AG04450 (cell line): Measurements from ENCODE around the gene LASP1. TPM values are rescaled to one million over a fixed set of nuclear protein-coding genes. Genes with fewer than 3 reads are reported as not detected.
"Not testable (repeated sequence)": the region's sequence is repeated elsewhere in the genome, so short reads cannot be mapped to it uniquely, and the experiment has no call there.

Source experiments
- CTCF ChIA-PET: fragments of 300-600, 350-600 bp; formaldehyde crosslinking; extraction: SDS; loops from one replicate; lab custom pipeline; 2022; ENCODE audit warnings: antibody characterized with exemption, inconsistent platforms; lab: Charles Lee
- POLR2A ChIA-PET: fragments of 350-600 bp; formaldehyde crosslinking; extraction: SDS; loops from one replicate; lab custom pipeline; 2021; ENCODE audit warnings: antibody characterized with exemption, inconsistent platforms; lab: Yijun Ruan, JAX
- DNase-seq: peaks from one replicate; pipeline ENCODE4 v3.0.0-alpha.2; 2011; ENCODE audit warnings: low read depth, low spot score
- H3K27ac ChIP-seq: one replicate; pipeline ENCODE4 v1.5.1; 2012; ENCODE audit warnings: low read depth, low read length, control low read depth
- H3K27me3 ChIP-seq: one replicate; pipeline ENCODE4 v1.6.0; 2012; ENCODE audit warnings: low read length; ENCODE audit not compliant: control insufficient read depth, insufficient read depth
- H3K4me3 ChIP-seq: 2 replicates; pipeline ENCODE4 v1.5.1; 2011; ENCODE audit warnings: mild to moderate bottlenecking, low read depth, low read length, control low read depth
- H3K9me3 ChIP-seq: 2 replicates; pipeline ENCODE4 v1.5.1; 2012; ENCODE audit warnings: low read length; ENCODE audit not compliant: control insufficient read depth, insufficient read depth
- polyA plus RNA-seq: library from polyadenylated mRNA; depleted of rRNA; stranded (reverse); fragments of >200 nt; gene quantifications from 2 replicates; pipeline ENCODE4 v1.2.3, GENCODE V29; 2011
- TF ChIP-seq, protein P1 (sequence below): IDR thresholded peaks from 2 replicates; pipeline ENCODE4 v1.5.1; 2011; ENCODE audit warnings: low read depth, low read length, control low read depth, inconsistent platforms

LASP1 gene
- polyA plus RNA-seq, 1 experiment = 181 TPM

GRCh38 chr17:38942696-38943334 lies 73.0 kb downstream of the LASP1 start:
- Histone ChIP-seq H3K27ac (no peak overlapping the region), H3K4me3 (no peak overlapping the region), H3K27me3 (no peaks in the 10 kb centered on the region), H3K9me3 (no peaks in the 10 kb centered on the region)
- no peak for DNase-seq
- TF ChIP-seq, protein P1, sequence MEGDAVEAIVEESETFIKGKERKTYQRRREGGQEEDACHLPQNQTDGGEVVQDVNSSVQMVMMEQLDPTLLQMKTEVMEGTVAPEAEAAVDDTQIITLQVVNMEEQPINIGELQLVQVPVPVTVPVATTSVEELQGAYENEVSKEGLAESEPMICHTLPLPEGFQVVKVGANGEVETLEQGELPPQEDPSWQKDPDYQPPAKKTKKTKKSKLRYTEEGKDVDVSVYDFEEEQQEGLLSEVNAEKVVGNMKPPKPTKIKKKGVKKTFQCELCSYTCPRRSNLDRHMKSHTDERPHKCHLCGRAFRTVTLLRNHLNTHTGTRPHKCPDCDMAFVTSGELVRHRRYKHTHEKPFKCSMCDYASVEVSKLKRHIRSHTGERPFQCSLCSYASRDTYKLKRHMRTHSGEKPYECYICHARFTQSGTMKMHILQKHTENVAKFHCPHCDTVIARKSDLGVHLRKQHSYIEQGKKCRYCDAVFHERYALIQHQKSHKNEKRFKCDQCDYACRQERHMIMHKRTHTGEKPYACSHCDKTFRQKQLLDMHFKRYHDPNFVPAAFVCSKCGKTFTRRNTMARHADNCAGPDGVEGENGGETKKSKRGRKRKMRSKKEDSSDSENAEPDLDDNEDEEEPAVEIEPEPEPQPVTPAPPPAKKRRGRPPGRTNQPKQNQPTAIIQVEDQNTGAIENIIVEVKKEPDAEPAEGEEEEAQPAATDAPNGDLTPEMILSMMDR = no peak
- POLR2A ChIA-PET = no interaction called here
- CTCF ChIA-PET = interaction anchor here (1.1 to 2.4 kb wide), 2 partner anchors 40 to 210 kb away, joined by 3 to 9 read pairs; no protein-coding TSS in a partner anchor

GRCh38 chr17:38943607-38944006 lies 73.7 kb downstream of the LASP1 start:
- POLR2A ChIA-PET = interaction anchor here (0.6 kb wide), 1 partner anchor 101 kb away, joined by 3 read pairs; no protein-coding TSS in a partner anchor
- DNase-seq = no peak
- Histone ChIP-seq H3K27ac (no peak overlapping the region), H3K4me3 (no peak overlapping the region), H3K27me3 (no peaks in the 10 kb centered on the region), H3K9me3 (no peaks in the 10 kb centered on the region)
- CTCF ChIA-PET = interaction anchor here (2.4 kb wide), 1 partner anchor 39 kb away, joined by 9 read pairs; no protein-coding TSS in a partner anchor
- TF ChIP-seq, protein P1 = no peak

DNA sequence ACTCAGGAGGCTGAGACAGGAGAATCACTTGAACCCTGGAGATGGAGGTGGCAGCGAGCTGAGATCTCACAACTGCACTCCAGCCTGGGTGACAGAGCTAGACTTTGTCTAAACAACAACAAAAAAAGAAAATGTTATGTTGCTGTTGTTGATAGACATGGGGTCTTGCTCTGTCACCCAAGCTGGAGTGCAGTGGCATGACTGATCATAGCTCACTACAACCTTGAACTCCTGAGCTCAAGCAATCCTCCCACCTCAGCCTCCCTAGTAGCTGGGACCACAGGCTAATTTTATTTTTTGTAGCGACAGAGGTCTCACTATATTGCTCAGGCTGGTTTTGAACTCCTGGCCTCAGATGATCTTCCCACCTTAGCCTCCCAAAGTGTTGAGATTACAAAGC lies 77.3 kb downstream of the LASP1 start:
- ChIA-PET CTCF (interaction anchor here (0.7 kb wide), 1 partner anchor 206 kb away, joined by 3 read pairs; no protein-coding TSS in a partner anchor), POLR2A (no interaction called here)
- TF ChIP-seq, protein P1 = no peak
- no peak for DNase-seq
- Histone ChIP-seq H3K27ac (no peak overlapping the region), H3K4me3 (no peak overlapping the region), H3K27me3 (no peaks in the 10 kb centered on the region), H3K9me3 (no peaks in the 10 kb centered on the region)

DNA sequence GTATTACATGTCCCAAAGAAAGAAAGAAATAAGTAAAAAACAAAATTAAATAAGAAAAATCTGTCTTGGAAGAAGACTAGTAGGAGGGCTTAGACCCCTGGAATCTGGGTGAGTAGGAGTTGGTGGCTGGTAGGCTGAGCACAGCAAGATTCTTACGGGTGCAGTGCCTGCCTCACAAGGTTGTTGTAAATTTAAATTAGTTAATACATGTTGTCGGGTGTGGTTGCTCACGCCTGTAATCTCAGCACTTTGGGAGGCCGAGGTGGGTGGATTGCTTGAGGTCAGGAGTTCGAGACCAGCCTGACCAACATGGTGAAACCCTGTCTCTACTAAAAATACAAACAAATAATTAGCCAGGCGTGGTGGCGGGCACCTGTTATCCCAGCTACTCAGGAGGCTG lies 83.9 kb downstream of the LASP1 start:
- CTCF ChIA-PET, DNase-seq, H3K27me3 ChIP-seq, POLR2A ChIA-PET, H3K9me3 ChIP-seq, H3K4me3 ChIP-seq, H3K27ac ChIP-seq: not testable (repeated sequence)

DNA sequence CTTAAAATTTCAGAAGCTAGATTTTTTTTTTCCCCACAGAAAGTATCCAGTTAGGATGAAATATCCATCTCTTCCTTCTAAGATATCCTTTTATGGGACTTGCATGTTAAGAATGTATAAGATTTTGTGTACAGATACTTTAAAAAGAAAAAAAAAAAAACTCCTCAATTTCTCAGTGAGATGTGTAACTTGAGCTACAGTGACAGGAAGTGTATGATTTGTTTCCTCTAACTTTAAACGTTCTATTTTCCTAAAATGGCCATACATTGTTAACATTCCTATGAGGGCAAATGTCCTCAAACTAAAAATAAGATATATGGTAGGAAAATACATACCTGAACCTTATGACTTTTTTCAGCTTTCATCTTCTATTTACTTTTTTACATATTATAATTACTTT lies 88.5 kb downstream of the LASP1 start:
- POLR2A ChIA-PET = interaction anchor here (0.9 to 1.3 kb wide), 3 partner anchors 20 to 33 kb away, joined by 3 to 7 read pairs (median 4); partner anchors contain the start of gene LASP1NB
- TF ChIP-seq, protein P1 = no peak
- no peak overlapping the region for H3K4me3 ChIP-seq
- CTCF ChIA-PET = interaction anchor here (0.6 to 1.9 kb wide), 4 partner anchors 24 to 216 kb away, joined by 4 to 17 read pairs (median 4); no protein-coding TSS in a partner anchor
- DNase-seq = no peak
- H3K27me3 ChIP-seq = no peaks in the 10 kb centered on the region
- H3K9me3 ChIP-seq = no peaks in the 10 kb centered on the region
- peak overlapping the region; percentile 82 for H3K27ac ChIP-seq
